CD4-positive, CD25-positive, alpha-beta regulatory T cell (primary cell): ENCODE data around the gene DBR1. TPM values are rescaled to one million over a fixed set of nuclear protein-coding genes. Genes with fewer than 3 reads are reported as not detected.

ENCODE experiments used
- ATAC-seq, 2 donors: fragments of 150-1000 bp; cut with Tn5 transposase; one replicate each; pipeline ENCODE4 v1.10.0; 2021; ENCODE audit warnings: low read depth in 2 of 2, moderate number of reproducible peaks in 2 of 2, moderate library complexity in 1 of 2
- DNase-seq, 3 donors: peaks; one replicate each; pipeline versions ENCODE4 v3.0.0 to v3.0.0-alpha.2; 2012 to 2022; ENCODE audit warnings: mixed read lengths in 1 of 3
- H3K27ac ChIP-seq: one replicate; pipeline ENCODE4 v1.7.0; 2013; ENCODE audit warnings: mild to moderate bottlenecking, low read length; ENCODE audit not compliant: insufficient read depth, poor library complexity, severe bottlenecking
- H3K27me3 ChIP-seq: one replicate; pipeline ENCODE4 v1.7.0; 2013; ENCODE audit warnings: low read length; ENCODE audit not compliant: control insufficient read depth, insufficient read depth
- H3K36me3 ChIP-seq: one replicate; pipeline ENCODE4 v1.7.0; 2013; ENCODE audit warnings: mild to moderate bottlenecking, low read length, moderate library complexity; ENCODE audit not compliant: control insufficient read depth, insufficient read depth
- H3K4me1 ChIP-seq: 2 replicates; pipeline ENCODE4 v1.7.0; 2013; ENCODE audit warnings: mild to moderate bottlenecking, low read length; ENCODE audit not compliant: insufficient read depth, control insufficient read depth, poor library complexity, severe bottlenecking
- H3K4me3 ChIP-seq: one replicate; pipeline ENCODE4 v1.7.0; 2013; ENCODE audit warnings: low read depth, mild to moderate bottlenecking, low read length, moderate library complexity
- H3K9me3 ChIP-seq, 2 experiments: 1 replicate in 1 of 2; 2 replicates in 1 of 2; pipeline ENCODE4 v1.7.0; 2013; ENCODE audit warnings: low read length in 2 of 2, mild to moderate bottlenecking in 1 of 2, moderate library complexity in 1 of 2; ENCODE audit not compliant: control insufficient read depth in 2 of 2
- H3K27ac Mint-ChIP-seq, 3 donors: one replicate each; pipeline ENCODE4 v1.8.0; 2020 to 2022; ENCODE audit warnings: mild to moderate bottlenecking in 3 of 3, mixed read lengths in 3 of 3, moderate library complexity in 2 of 3
- H3K27me3 Mint-ChIP-seq: one replicate; pipeline ENCODE4 v1.8.0; 2022; ENCODE audit warnings: mild to moderate bottlenecking, mixed read lengths
- H3K36me3 Mint-ChIP-seq: one replicate; pipeline ENCODE4 v1.8.0; 2020; ENCODE audit warnings: mixed read lengths
- H3K4me1 Mint-ChIP-seq, 4 donors: one replicate each; pipeline ENCODE4 v1.8.0; 2020 to 2022; ENCODE audit warnings: mixed read lengths in 4 of 4, mild to moderate bottlenecking in 1 of 4
- H3K4me3 Mint-ChIP-seq, 4 donors: one replicate each; pipeline ENCODE4 v1.8.0; 2020 to 2022; ENCODE audit warnings: mild to moderate bottlenecking in 4 of 4, mixed read lengths in 4 of 4, moderate library complexity in 3 of 4
- H3K9me3 Mint-ChIP-seq, 7 donors: one replicate each; pipeline ENCODE4 v1.8.0; 2020 to 2022; ENCODE audit warnings: mixed read lengths in 7 of 7, mild to moderate bottlenecking in 3 of 7, moderate library complexity in 2 of 7
- polyA plus RNA-seq, 4 donors: library from polyadenylated mRNA; unstranded; fragments of 300-500 nt; fragmentation: Illumina TruSeq; gene quantifications; one replicate each; pipeline ENCODE4 v1.2.3, GENCODE V29; 2021
- total RNA-seq: library from RNA; stranded (reverse); gene quantifications from one replicate; pipeline ENCODE4 v1.2.3, GENCODE V29; 2022

The DBR1 gene
- total and polyA plus RNA-seq, 5 donors from 2014 or later: 14.6 to 27.2 (median 19.6) TPM

DNA sequence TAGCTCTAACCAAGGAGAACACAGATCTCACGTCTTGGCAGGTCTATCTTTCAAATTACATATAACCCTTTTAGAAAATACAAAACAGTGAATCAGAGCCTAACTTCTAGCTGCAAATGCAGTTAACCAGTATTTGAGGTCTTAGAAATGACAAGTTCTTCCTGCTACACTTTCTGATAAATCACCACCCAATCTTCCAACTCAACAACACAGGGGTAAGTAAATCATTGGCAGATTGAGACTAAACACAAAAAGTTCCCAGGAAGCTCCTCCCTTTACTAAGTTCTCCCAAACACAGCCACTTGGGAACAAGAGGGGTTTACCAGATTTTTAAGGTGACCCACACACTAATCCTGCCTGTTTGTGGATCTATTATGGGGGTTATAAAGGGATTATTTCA, 42.5 kb downstream of the DBR1 start, which contains the start of gene A4GNT:
Gene A4GNT (minus strand): TSS at position 152 of the 400 bp plus-strand sequence. CDS start 1,134 bp downstream, outside the sequence.
- Mint-ChIP-seq H3K4me1 (no peaks in the 10 kb centered on the region), H3K27ac (no peak within 1 kb of the TSS), H3K9me3 (no peaks in the 10 kb centered on the region), H3K36me3 (no peaks in the 10 kb centered on the region), H3K4me3 (no peak within 1 kb of the TSS), H3K27me3 (peaks cover 21% of the 10 kb centered on the region)
- H3K27me3 ChIP-seq: peaks cover 5% of the 10 kb centered on the region
- H3K4me3 ChIP-seq: no peak within 1 kb of the TSS
- H3K9me3 ChIP-seq: no peaks in the 10 kb centered on the region
- no peaks in the 10 kb centered on the region for H3K4me1 ChIP-seq
- no peaks in the 10 kb centered on the region for H3K36me3 ChIP-seq
- no peak within 1 kb of the TSS for H3K27ac ChIP-seq
- DNase-seq: no peak
- ATAC-seq: no peak

- Histone ChIP-seq H3K4me3 (no peak overlapping the region), H3K36me3 (no peaks in the 10 kb centered on the region), H3K27ac (no peak overlapping the region), H3K27me3 (peaks cover under 1% of the 10 kb centered on the region), H3K9me3 (no peaks in the 10 kb centered on the region), H3K4me1 (no peaks in the 10 kb centered on the region)
- Mint-ChIP-seq H3K4me1 (peaks cover 0 to 2% (median 0%) of the 10 kb centered on the region in 4 donors), H3K9me3 (peaks cover 0 to 4% (median 0%) of the 10 kb centered on the region in 7 donors), H3K4me3 (no peak overlapping the region), H3K27me3 (peaks cover 17% of the 10 kb centered on the region), H3K36me3 (no peaks in the 10 kb centered on the region), H3K27ac (no peak overlapping the region)
- no peak for ATAC-seq
- DNase-seq: no peak
Measured at GRCh38 chr3:138127636-138128365, 46.9 kb downstream of the DBR1 start.

GRCh38 chr3:138125548-138126221, 49.0 kb downstream of the DBR1 start:
- no peak for DNase-seq
- Histone ChIP-seq H3K4me3 (no peak overlapping the region), H3K27ac (no peak overlapping the region), H3K36me3 (no peaks in the 10 kb centered on the region), H3K4me1 (no peaks in the 10 kb centered on the region), H3K9me3 (no peaks in the 10 kb centered on the region), H3K27me3 (peaks cover 5% of the 10 kb centered on the region)
- Mint-ChIP-seq H3K4me3 (no peak overlapping the region), H3K9me3 (peaks cover 0 to 4% (median 0%) of the 10 kb centered on the region in 7 donors), H3K27me3 (peaks cover 18% of the 10 kb centered on the region), H3K36me3 (no peaks in the 10 kb centered on the region), H3K27ac (peak overlapping the region in 1 of 3 donors; percentile 43), H3K4me1 (peaks cover 0 to 2% (median 0%) of the 10 kb centered on the region in 4 donors)
- no peak for ATAC-seq

DNA sequence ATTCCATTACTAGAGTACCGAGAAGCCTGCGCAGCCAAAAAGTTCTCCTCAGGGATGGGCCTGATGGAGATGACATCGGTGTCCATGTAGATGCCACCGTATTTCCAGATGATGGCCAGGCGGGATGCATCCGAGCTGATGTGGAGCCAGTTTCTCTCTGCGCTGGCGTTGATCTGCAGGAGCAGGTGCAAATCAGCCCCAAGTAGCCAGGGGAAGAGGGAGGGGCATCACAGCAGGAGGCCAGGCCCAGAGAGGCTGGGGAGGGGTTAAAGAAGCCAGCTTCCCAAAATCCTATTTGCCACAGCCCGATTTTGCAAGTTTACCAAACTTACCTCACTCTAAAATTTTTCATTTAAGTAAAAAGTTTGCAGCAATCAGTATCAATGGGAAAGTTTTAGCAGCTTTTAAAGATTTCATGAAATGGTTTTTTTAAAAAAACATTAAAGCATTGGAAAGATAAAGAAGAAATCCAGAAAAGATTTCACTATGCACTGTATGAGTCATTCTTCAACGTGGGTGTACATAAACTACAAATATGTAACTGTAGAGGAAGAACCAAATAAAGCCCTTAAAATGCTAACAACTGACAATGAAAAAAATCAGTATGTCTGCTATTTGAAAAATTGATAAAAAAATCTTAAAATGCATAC, 49.9 kb downstream of the DBR1 start:
- Histone ChIP-seq H3K36me3 (no peaks in the 10 kb centered on the region), H3K4me3 (no peak overlapping the region), H3K4me1 (no peaks in the 10 kb centered on the region), H3K27me3 (peaks cover 5% of the 10 kb centered on the region), H3K27ac (no peak overlapping the region), H3K9me3 (no peaks in the 10 kb centered on the region)
- Mint-ChIP-seq H3K4me1 (peaks cover 0 to 2% (median 0%) of the 10 kb centered on the region in 4 donors), H3K27me3 (peaks cover 19% of the 10 kb centered on the region), H3K9me3 (peaks cover 0 to 4% (median 0%) of the 10 kb centered on the region in 7 donors), H3K36me3 (no peaks in the 10 kb centered on the region), H3K4me3 (no peak overlapping the region), H3K27ac (no peak overlapping the region)
- DNase-seq (no peak), ATAC-seq (no peak)

- H3K36me3 Mint-ChIP-seq: no peaks in the 10 kb centered on the region
- peaks cover 5% of the 10 kb centered on the region for H3K27me3 ChIP-seq
- H3K9me3 Mint-ChIP-seq: peaks cover 0 to 4% (median 0%) of the 10 kb centered on the region in 7 donors
- no peak overlapping the region for H3K27ac ChIP-seq
- no peak for ATAC-seq
- H3K4me1 ChIP-seq: no peaks in the 10 kb centered on the region
- peaks cover 21% of the 10 kb centered on the region for H3K27me3 Mint-ChIP-seq
- no peaks in the 10 kb centered on the region for H3K9me3 ChIP-seq
- no peaks in the 10 kb centered on the region for H3K36me3 ChIP-seq
- H3K4me3 Mint-ChIP-seq: no peak overlapping the region
- H3K4me1 Mint-ChIP-seq: peaks cover 0 to 2% (median 0%) of the 10 kb centered on the region in 4 donors
- H3K4me3 ChIP-seq: no peak overlapping the region
- H3K27ac Mint-ChIP-seq: no peak overlapping the region
- DNase-seq: no peak
Measured at GRCh38 chr3:138124188-138124587, 50.5 kb downstream of the DBR1 start.

DNA sequence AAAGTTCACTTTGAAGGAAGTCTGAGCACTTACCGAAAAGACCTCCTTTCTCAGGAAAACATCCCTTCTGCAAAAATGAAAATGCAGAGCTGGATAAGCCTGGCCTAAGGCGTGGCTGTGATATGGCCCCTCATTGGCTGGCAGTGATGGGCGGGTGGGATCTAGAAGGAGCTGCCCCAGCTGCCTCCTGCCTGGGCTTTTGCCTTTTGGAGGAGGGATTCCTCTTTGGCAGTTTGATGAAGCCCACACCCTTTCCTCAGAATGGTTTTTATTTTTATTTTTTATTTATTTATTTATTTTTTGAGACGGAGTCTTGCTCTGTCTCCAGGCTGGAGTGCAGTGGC, 55.3 kb downstream of the DBR1 start:
- ATAC-seq: no peak
- Histone ChIP-seq H3K4me1 (peaks cover 11% of the 10 kb centered on the region), H3K27ac (no peak overlapping the region), H3K9me3 (no peaks in the 10 kb centered on the region), H3K27me3 (peaks cover 12% of the 10 kb centered on the region), H3K4me3 (no peak overlapping the region), H3K36me3 (no peaks in the 10 kb centered on the region)
- no peaks in the 10 kb centered on the region for H3K36me3 Mint-ChIP-seq
- DNase-seq: no peak
- no peak overlapping the region for H3K4me3 Mint-ChIP-seq
- H3K27me3 Mint-ChIP-seq: peaks cover 61% of the 10 kb centered on the region
- no peak overlapping the region for H3K27ac Mint-ChIP-seq
- H3K9me3 Mint-ChIP-seq: peaks cover 0 to 7% (median 0%) of the 10 kb centered on the region in 7 donors
- H3K4me1 Mint-ChIP-seq: peaks cover 0 to 13% (median under 1%) of the 10 kb centered on the region in 4 donors

DNA sequence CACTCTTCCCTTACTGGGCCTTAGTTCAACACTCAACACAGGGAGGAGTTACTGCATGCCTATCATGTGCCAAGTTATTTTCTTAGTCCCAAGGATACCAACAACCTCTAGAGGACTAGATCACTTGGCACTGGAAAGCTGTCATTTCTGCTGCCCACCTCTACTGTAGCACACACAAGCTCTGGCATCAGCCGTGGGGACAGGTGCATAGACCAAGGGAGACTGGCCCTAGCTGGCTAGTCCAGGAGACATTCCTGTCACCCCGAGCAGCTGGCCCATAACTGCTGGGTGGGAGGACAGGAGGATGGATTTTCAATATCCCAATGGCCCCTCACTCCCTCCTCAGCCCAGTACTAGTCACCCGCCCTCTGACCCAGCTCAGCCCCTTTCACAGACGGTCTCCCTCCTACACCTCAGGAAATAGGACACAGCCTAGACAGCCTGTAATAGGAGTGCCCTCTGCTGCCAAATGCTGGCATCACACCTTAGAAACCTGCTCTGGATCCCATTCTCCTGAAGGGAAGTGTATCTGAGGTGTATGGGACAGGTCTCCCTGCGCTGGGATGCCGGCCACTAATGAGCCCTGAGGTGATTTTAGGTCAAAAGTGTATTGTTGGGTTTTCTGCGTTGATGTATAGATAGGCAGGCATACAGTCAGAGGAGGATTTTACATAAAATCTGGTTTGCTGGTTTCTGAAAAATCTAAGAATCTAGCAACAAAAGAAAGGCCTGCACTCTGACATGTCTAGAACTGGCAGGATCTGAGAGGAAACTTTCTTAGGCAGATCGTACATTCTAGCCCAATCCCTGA, 55.9 kb downstream of the DBR1 start:
- Mint-ChIP-seq H3K9me3 (peaks cover 0 to 7% (median 0%) of the 10 kb centered on the region in 7 donors), H3K36me3 (no peaks in the 10 kb centered on the region), H3K27ac (no peak overlapping the region), H3K4me3 (no peak overlapping the region), H3K27me3 (peaks cover 60% of the 10 kb centered on the region), H3K4me1 (peaks cover 0 to 13% (median under 1%) of the 10 kb centered on the region in 4 donors)
- Histone ChIP-seq H3K27me3 (peaks cover 12% of the 10 kb centered on the region), H3K4me1 (peaks cover 11% of the 10 kb centered on the region), H3K27ac (no peak overlapping the region), H3K4me3 (no peak overlapping the region), H3K36me3 (no peaks in the 10 kb centered on the region), H3K9me3 (no peaks in the 10 kb centered on the region)
- ATAC-seq: peak; percentile 52 to 60
- peak in 2 of 3 donors; percentile 13 to 40 for DNase-seq
